ENCODE measurements around the gene ASIC2. TPM values are rescaled to one million over a fixed set of nuclear protein-coding genes. Genes with fewer than 3 reads are reported as not detected.
A peak's percentile ranks its signal among the peaks of the same experiment; 100 is the strongest.

Gene ASIC2
- total and polyA plus RNA-seq, 9 of the 15 experiments (the other 6 are each of a cell fraction or from before 2014, with no cell fraction given) = not detected

GRCh38 chr17:33049781-33050414 lies 243.2 kb downstream of the ASIC2 start (continued):
- TF ChIP-seq, protein P1, sequence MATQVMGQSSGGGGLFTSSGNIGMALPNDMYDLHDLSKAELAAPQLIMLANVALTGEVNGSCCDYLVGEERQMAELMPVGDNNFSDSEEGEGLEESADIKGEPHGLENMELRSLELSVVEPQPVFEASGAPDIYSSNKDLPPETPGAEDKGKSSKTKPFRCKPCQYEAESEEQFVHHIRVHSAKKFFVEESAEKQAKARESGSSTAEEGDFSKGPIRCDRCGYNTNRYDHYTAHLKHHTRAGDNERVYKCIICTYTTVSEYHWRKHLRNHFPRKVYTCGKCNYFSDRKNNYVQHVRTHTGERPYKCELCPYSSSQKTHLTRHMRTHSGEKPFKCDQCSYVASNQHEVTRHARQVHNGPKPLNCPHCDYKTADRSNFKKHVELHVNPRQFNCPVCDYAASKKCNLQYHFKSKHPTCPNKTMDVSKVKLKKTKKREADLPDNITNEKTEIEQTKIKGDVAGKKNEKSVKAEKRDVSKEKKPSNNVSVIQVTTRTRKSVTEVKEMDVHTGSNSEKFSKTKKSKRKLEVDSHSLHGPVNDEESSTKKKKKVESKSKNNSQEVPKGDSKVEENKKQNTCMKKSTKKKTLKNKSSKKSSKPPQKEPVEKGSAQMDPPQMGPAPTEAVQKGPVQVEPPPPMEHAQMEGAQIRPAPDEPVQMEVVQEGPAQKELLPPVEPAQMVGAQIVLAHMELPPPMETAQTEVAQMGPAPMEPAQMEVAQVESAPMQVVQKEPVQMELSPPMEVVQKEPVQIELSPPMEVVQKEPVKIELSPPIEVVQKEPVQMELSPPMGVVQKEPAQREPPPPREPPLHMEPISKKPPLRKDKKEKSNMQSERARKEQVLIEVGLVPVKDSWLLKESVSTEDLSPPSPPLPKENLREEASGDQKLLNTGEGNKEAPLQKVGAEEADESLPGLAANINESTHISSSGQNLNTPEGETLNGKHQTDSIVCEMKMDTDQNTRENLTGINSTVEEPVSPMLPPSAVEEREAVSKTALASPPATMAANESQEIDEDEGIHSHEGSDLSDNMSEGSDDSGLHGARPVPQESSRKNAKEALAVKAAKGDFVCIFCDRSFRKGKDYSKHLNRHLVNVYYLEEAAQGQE (IDR thresholded peaks at IDR 0.05; ENCODE audit: borderline replicate concordance) = peak; percentile 15; the same call in 1 of the 2 replicates
- TF ChIP-seq, protein P1 (CRISPR knock-in tag; IDR thresholded peaks at IDR 0.05; ENCODE audit: low read depth) = no peak
- TF ChIP-seq NCOR1 (IDR thresholded peaks at IDR 0.05) = no peak
